GM19240 (cell line): ENCODE data around the gene BCAS1.
A peak's percentile ranks its signal among the peaks of the same experiment; 100 is the strongest.
"Not testable (repeated sequence)": the region's sequence is repeated elsewhere in the genome, so short reads cannot be mapped to it uniquely, and the experiment has no call there.

Experiments
- DNase-seq: peaks from one replicate; pipeline ENCODE4 v3.0.0; 2011; ENCODE audit warnings: low spot score; ENCODE audit not compliant: insufficient read length

BCAS1 gene

GRCh38 chr20:54020348-54020747 lies 50.0 kb downstream of the BCAS1 start:
- no peak for DNase-seq

GRCh38 chr20:54019585-54019984 lies 50.8 kb downstream of the BCAS1 start:
- no peak for DNase-seq

- no peak for DNase-seq
Observed at GRCh38 chr20:54019127-54019526, 51.3 kb downstream of the BCAS1 start.

- DNase-seq: peak; percentile 4
Observed at GRCh38 chr20:54017846-54018245, 52.5 kb downstream of the BCAS1 start.

- DNase-seq: no peak
Observed at GRCh38 chr20:54015496-54015895, 54.9 kb downstream of the BCAS1 start.

GRCh38 chr20:54014293-54014926 lies 56.0 kb downstream of the BCAS1 start:
- DNase-seq: no peak

- DNase-seq: no peak
Observed at GRCh38 chr20:54013471-54013870, 56.9 kb downstream of the BCAS1 start.

GRCh38 chr20:54011346-54011745 lies 59.0 kb downstream of the BCAS1 start:
- DNase-seq: no peak

GRCh38 chr20:54006216-54006615 lies 64.2 kb downstream of the BCAS1 start:
- not testable (repeated sequence) for DNase-seq

GRCh38 chr20:54005524-54005923 lies 64.9 kb downstream of the BCAS1 start:
- no peak for DNase-seq

GRCh38 chr20:54004445-54004844 lies 65.9 kb downstream of the BCAS1 start:
- peak; percentile 8 for DNase-seq

GRCh38 chr20:54002741-54003140 lies 67.7 kb downstream of the BCAS1 start:
- DNase-seq: no peak

GRCh38 chr20:54002056-54002575 lies 68.3 kb downstream of the BCAS1 start:
- DNase-seq: no peak

GRCh38 chr20:54000914-54001313 lies 69.5 kb downstream of the BCAS1 start:
- no peak for DNase-seq

- no peak for DNase-seq
Observed at GRCh38 chr20:54000262-54000661, 70.1 kb downstream of the BCAS1 start.

GRCh38 chr20:53999077-53999476 lies 71.3 kb downstream of the BCAS1 start:
- no peak for DNase-seq

GRCh38 chr20:53996584-53997486 lies 73.6 kb downstream of the BCAS1 start:
- no peak for DNase-seq

GRCh38 chr20:53995949-53996348 lies 74.4 kb downstream of the BCAS1 start:
- DNase-seq: no peak

GRCh38 chr20:53994088-53994487 lies 76.3 kb downstream of the BCAS1 start:
- DNase-seq: no peak

GRCh38 chr20:53993310-53993709 lies 77.1 kb downstream of the BCAS1 start:
- no peak for DNase-seq

GRCh38 chr20:53990768-53991450 lies 79.5 kb downstream of the BCAS1 start:
- no peak for DNase-seq

GRCh38 chr20:53990003-53990402 lies 80.4 kb downstream of the BCAS1 start:
- DNase-seq: no peak
